ENCODE data around the gene QRICH1. TPM values are rescaled to one million over a fixed set of nuclear protein-coding genes. Genes with fewer than 3 reads are reported as not detected.

The QRICH1 gene
- polyA plus RNA-seq, 3 donors, result 9.3 to 150 (median 16.1) TPM

DNA sequence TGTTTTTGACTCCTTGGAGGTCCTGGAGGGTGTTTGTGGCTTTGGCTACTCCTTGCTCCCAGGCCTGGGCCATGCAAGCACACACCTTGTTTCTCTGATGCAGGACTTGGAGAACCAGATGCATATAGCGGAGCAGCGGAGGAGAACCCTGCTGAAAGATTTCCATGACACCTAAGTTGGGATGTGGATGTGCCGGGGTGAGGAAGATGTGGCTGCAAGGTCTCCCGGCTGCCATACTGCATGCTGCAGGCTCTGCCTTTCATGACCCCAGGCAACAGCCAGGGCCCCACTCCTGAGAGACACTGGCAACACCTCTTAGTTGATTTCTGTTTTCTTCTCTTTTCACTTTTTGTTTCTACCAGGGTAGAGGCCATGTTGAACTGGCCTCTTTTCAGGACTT, 110.8 kb downstream of the QRICH1 start:
- intact Hi-C loops (cut with micrococcal nuclease), result loop anchor here in 1 of 2 donors (10.0 kb wide), 1 partner anchor 152 kb away; the partner anchor contains the start of gene LAMB2
- Histone ChIP-seq H3K9me3 (replicated peaks in 1 of 2; ENCODE audit: control insufficient read depth in 1 of 2, insufficient read depth in 1 of 2, low read length in 2 of 2) (no peaks in the 10 kb centered on the region), H3K4me3 (replicated peaks in 1 of 3; ENCODE audit: low read depth in 2 of 3, low read length in 3 of 3) (no peak overlapping the region), H3K4me2 (replicated peaks; ENCODE audit: extremely low read depth, low read length, poor library complexity, severe bottlenecking) (no peak overlapping the region), H3K27me3 (ENCODE audit: control insufficient read depth in 2 of 2, insufficient read depth in 2 of 2, low read length in 2 of 2) (no peaks in the 10 kb centered on the region), H3K79me2 (ENCODE audit: insufficient read depth, low read length) (no peaks in the 10 kb centered on the region), H3K9ac (ENCODE audit: insufficient read depth, low read length, poor library complexity, severe bottlenecking) (no peak overlapping the region), H4K20me1 (ENCODE audit: insufficient read depth, low read length) (no peaks in the 10 kb centered on the region), H2AFZ (ENCODE audit: insufficient read depth, low read depth, low read length, poor library complexity, severe bottlenecking) (no peak overlapping the region), H3K36me3 (replicated peaks in 1 of 2; ENCODE audit: control insufficient read depth in 1 of 2, insufficient read depth in 2 of 2, low read length in 2 of 2) (peaks cover 74 to 87% of the 10 kb centered on the region in 2 donors), H3K27ac (ENCODE audit: low read depth in 1 of 2, low read length in 2 of 2) (no peak overlapping the region), H3K4me1 (ENCODE audit: control insufficient read depth in 1 of 2, insufficient read depth in 2 of 2, low read length in 2 of 2) (no peaks in the 10 kb centered on the region)
- H3K4me3 Mint-ChIP-seq, result no peak overlapping the region
- peaks cover 11% of the 10 kb centered on the region for H3K4me1 Mint-ChIP-seq
- WGBS (ENCODE audit: insufficient coverage), result 100% methylated on average over 3 of the region's 4 CpGs
- H3K9me3 Mint-ChIP-seq, result no peaks in the 10 kb centered on the region
- TF ChIP-seq, protein P1, sequence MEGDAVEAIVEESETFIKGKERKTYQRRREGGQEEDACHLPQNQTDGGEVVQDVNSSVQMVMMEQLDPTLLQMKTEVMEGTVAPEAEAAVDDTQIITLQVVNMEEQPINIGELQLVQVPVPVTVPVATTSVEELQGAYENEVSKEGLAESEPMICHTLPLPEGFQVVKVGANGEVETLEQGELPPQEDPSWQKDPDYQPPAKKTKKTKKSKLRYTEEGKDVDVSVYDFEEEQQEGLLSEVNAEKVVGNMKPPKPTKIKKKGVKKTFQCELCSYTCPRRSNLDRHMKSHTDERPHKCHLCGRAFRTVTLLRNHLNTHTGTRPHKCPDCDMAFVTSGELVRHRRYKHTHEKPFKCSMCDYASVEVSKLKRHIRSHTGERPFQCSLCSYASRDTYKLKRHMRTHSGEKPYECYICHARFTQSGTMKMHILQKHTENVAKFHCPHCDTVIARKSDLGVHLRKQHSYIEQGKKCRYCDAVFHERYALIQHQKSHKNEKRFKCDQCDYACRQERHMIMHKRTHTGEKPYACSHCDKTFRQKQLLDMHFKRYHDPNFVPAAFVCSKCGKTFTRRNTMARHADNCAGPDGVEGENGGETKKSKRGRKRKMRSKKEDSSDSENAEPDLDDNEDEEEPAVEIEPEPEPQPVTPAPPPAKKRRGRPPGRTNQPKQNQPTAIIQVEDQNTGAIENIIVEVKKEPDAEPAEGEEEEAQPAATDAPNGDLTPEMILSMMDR (IDR thresholded peaks at IDR 0.05), result no peak
- H3K27me3 Mint-ChIP-seq (ENCODE audit: low read depth in 3 of 3), result peaks cover 0 to 1% (median 0%) of the 10 kb centered on the region in 3 donors
- peaks cover 68 to 84% of the 10 kb centered on the region in 2 donors for H3K36me3 Mint-ChIP-seq
- H3K27ac Mint-ChIP-seq, result no peak overlapping the region
- no peak for DNase-seq

DNA sequence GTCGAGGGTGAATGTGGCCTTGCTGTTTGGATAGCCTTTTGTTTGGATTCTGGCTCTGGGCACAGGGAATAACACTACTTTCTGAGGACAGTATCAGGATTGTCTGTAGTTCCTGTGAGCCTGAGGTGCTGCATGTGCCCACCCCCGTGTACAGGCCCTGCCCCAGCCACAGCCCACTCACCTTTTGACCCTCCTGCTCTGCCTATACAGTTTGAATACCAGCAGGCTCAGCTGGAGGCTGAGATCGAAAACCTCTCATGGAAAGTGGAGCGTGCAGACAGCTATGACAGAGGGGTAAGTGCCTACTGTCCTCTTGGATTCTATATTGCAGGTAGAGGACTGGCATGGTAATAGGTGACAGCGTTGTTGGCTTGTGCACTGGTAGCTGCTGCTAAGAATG, 111.2 kb downstream of the QRICH1 start:
- peaks cover 72 to 88% of the 10 kb centered on the region in 2 donors for H3K36me3 Mint-ChIP-seq

More for the DNA sequence above, 111.2 kb downstream of the QRICH1 start:
- peak overlapping the region in 1 of 7 donors; percentile 76 for H3K27ac Mint-ChIP-seq
- no peak overlapping the region for H3K27ac ChIP-seq (ENCODE audit: low read depth in 1 of 2, low read length in 2 of 2)
- no peak overlapping the region for H2AFZ ChIP-seq (ENCODE audit: insufficient read depth, low read depth, low read length, poor library complexity, severe bottlenecking)
- H3K4me1 Mint-ChIP-seq, result peaks cover 9% of the 10 kb centered on the region
- H4K20me1 ChIP-seq (ENCODE audit: insufficient read depth, low read length), result no peaks in the 10 kb centered on the region
- peaks cover 0 to 1% (median 0%) of the 10 kb centered on the region in 3 donors for H3K27me3 Mint-ChIP-seq (ENCODE audit: low read depth in 3 of 3)
- WGBS (ENCODE audit: insufficient coverage), result 96% methylated on average over 4 of the region's 5 CpGs
- TF ChIP-seq, protein P1 (IDR thresholded peaks at IDR 0.05), result no peak
- H3K4me3 ChIP-seq (replicated peaks in 1 of 3; ENCODE audit: low read depth in 2 of 3, low read length in 3 of 3), result no peak overlapping the region
- no peak overlapping the region for H3K9ac ChIP-seq (ENCODE audit: insufficient read depth, low read length, poor library complexity, severe bottlenecking)
- no peaks in the 10 kb centered on the region for H3K9me3 ChIP-seq (replicated peaks in 1 of 2; ENCODE audit: control insufficient read depth in 1 of 2, insufficient read depth in 1 of 2, low read length in 2 of 2)
- H3K9me3 Mint-ChIP-seq, result no peaks in the 10 kb centered on the region
- H3K4me1 ChIP-seq (ENCODE audit: control insufficient read depth in 1 of 2, insufficient read depth in 2 of 2, low read length in 2 of 2), result no peaks in the 10 kb centered on the region
- no peak for DNase-seq
- no peak overlapping the region for H3K4me3 Mint-ChIP-seq
- H3K36me3 ChIP-seq (replicated peaks in 1 of 2; ENCODE audit: control insufficient read depth in 1 of 2, insufficient read depth in 2 of 2, low read length in 2 of 2), result peaks cover 78 to 91% of the 10 kb centered on the region in 2 donors
- intact Hi-C loops (cut with micrococcal nuclease), result loop anchor here in 1 of 2 donors (10.0 kb wide), 1 partner anchor 152 kb away; the partner anchor contains the start of gene LAMB2
- no peak overlapping the region for H3K4me2 ChIP-seq (replicated peaks; ENCODE audit: extremely low read depth, low read length, poor library complexity, severe bottlenecking)
- no peaks in the 10 kb centered on the region for H3K27me3 ChIP-seq (ENCODE audit: control insufficient read depth in 2 of 2, insufficient read depth in 2 of 2, low read length in 2 of 2)
- no peaks in the 10 kb centered on the region for H3K79me2 ChIP-seq (ENCODE audit: insufficient read depth, low read length)

Data from CD14-positive monocyte (primary cell).